ENCODE data around the gene CCDC136.

The CCDC136 gene

GRCh38 chr7:128792471-128793180 lies 858 bp downstream of the CCDC136 start:
- TF ChIP-seq EZH2phosphoT487 (IDR thresholded peaks at IDR 0.05; ENCODE audit: borderline replicate concordance) (no peak), CTCF (conservative IDR thresholded peaks at IDR 0.05; ENCODE audit: low read length) (peak; percentile 58)
- H2AFZ ChIP-seq (ENCODE audit: low read length) = no peak overlapping the region
- peaks cover 6% of the 10 kb centered on the region for H3F3A ChIP-seq (ENCODE audit: low read depth)
- peaks cover 4% of the 10 kb centered on the region for H4K20me1 ChIP-seq (ENCODE audit: insufficient read depth, low read length, poor library complexity, severe bottlenecking)
- peak overlapping the region; percentile 88 for H3K9ac ChIP-seq (ENCODE audit: low read depth, low read length, poor library complexity, severe bottlenecking)
- no peaks in the 10 kb centered on the region for H3K9me3 ChIP-seq (ENCODE audit: insufficient read depth, low read depth, low read length)
- H3K79me2 ChIP-seq (ENCODE audit: insufficient read depth, low read length) = peaks cover 36% of the 10 kb centered on the region
- peaks cover 10% of the 10 kb centered on the region; the same call in 1 of the 2 replicates for H3K36me3 ChIP-seq (ENCODE audit: insufficient read depth, low read length)
- peaks cover 28% of the 10 kb centered on the region for H3K4me1 ChIP-seq (ENCODE audit: insufficient read depth, low read length, poor library complexity, severe bottlenecking)
- H3K27me3 ChIP-seq (ENCODE audit: insufficient read depth, low read length, poor library complexity, severe bottlenecking) = no peaks in the 10 kb centered on the region
- H3K9me2 ChIP-seq (replicated peaks; ENCODE audit: low read depth, low read length) = no peaks in the 10 kb centered on the region
- peak overlapping the region; percentile 98 for H3K4me3 ChIP-seq (ENCODE audit: low read length, poor library complexity, severe bottlenecking)
- peak overlapping the region; percentile 98 for H3K4me2 ChIP-seq (ENCODE audit: low read depth, low read length, poor library complexity, severe bottlenecking)

GRCh38 chr7:128793181-128793547 lies 1.4 kb downstream of the CCDC136 start:
- TF ChIP-seq EZH2phosphoT487 (IDR thresholded peaks at IDR 0.05; ENCODE audit: borderline replicate concordance) (no peak), CTCF (conservative IDR thresholded peaks at IDR 0.05; ENCODE audit: low read length) (no peak)

DNA sequence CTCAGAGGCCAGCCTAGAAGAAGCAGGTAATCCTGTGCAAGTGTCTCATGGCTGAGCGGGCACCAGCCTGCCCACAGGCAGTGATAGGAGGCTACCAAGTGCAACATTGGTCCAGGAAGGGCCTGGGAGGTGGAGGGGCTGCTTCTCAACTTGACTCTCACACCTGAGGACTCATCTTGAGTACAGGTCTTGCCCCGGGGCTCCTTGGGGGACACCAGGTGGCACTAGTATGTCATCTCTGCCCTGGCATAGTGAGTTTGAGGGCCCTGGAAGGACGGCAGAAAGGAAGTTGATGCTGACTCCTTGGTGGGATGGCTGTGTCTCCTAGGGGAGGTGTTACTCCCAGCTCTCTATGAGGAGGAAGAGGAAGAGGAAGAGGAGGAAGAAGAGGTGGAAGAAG lies 2.3 kb downstream of the CCDC136 start:
- Histone ChIP-seq H3F3A (ENCODE audit: low read depth) (peaks cover 5% of the 10 kb centered on the region), H3K4me3 (ENCODE audit: low read length, poor library complexity, severe bottlenecking) (peak overlapping the region; percentile 98), H3K4me2 (ENCODE audit: low read depth, low read length, poor library complexity, severe bottlenecking) (peak overlapping the region; percentile 98), H3K36me3 (ENCODE audit: insufficient read depth, low read length) (peaks cover 10% of the 10 kb centered on the region; the same call in 1 of the 2 replicates), H3K9me3 (ENCODE audit: insufficient read depth, low read depth, low read length) (no peaks in the 10 kb centered on the region), H3K4me1 (ENCODE audit: insufficient read depth, low read length, poor library complexity, severe bottlenecking) (peaks cover 28% of the 10 kb centered on the region), H3K79me2 (ENCODE audit: insufficient read depth, low read length) (peaks cover 36% of the 10 kb centered on the region), H4K20me1 (ENCODE audit: insufficient read depth, low read length, poor library complexity, severe bottlenecking) (peaks cover 4% of the 10 kb centered on the region), H2AFZ (ENCODE audit: low read length) (no peak overlapping the region), H3K9me2 (replicated peaks; ENCODE audit: low read depth, low read length) (no peaks in the 10 kb centered on the region), H3K9ac (ENCODE audit: low read depth, low read length, poor library complexity, severe bottlenecking) (peak overlapping the region; percentile 88), H3K27me3 (ENCODE audit: insufficient read depth, low read length, poor library complexity, severe bottlenecking) (no peaks in the 10 kb centered on the region)
- TF ChIP-seq EZH2phosphoT487 (IDR thresholded peaks at IDR 0.05; ENCODE audit: borderline replicate concordance) = no peak
- peak; percentile 63 for TF ChIP-seq CTCF (conservative IDR thresholded peaks at IDR 0.05; ENCODE audit: low read length)

More at GRCh38 chr7:128793181-128793547, 1.4 kb downstream of the CCDC136 start:
- Histone ChIP-seq H3K4me1 (ENCODE audit: insufficient read depth, low read length, poor library complexity, severe bottlenecking) (peaks cover 28% of the 10 kb centered on the region), H4K20me1 (ENCODE audit: insufficient read depth, low read length, poor library complexity, severe bottlenecking) (peaks cover 4% of the 10 kb centered on the region), H3K4me2 (ENCODE audit: low read depth, low read length, poor library complexity, severe bottlenecking) (peak overlapping the region; percentile 98), H3K4me3 (ENCODE audit: low read length, poor library complexity, severe bottlenecking) (peak overlapping the region; percentile 98), H3K9me2 (replicated peaks; ENCODE audit: low read depth, low read length) (no peaks in the 10 kb centered on the region), H3K36me3 (ENCODE audit: insufficient read depth, low read length) (peaks cover 10% of the 10 kb centered on the region; the same call in 1 of the 2 replicates), H3F3A (ENCODE audit: low read depth) (peaks cover 6% of the 10 kb centered on the region), H3K9ac (ENCODE audit: low read depth, low read length, poor library complexity, severe bottlenecking) (peak overlapping the region; percentile 88), H2AFZ (ENCODE audit: low read length) (no peak overlapping the region), H3K79me2 (ENCODE audit: insufficient read depth, low read length) (peaks cover 36% of the 10 kb centered on the region), H3K9me3 (ENCODE audit: insufficient read depth, low read depth, low read length) (no peaks in the 10 kb centered on the region), H3K27me3 (ENCODE audit: insufficient read depth, low read length, poor library complexity, severe bottlenecking) (no peaks in the 10 kb centered on the region)

All from Loucy (cell line).